AG20443 (cell line): ENCODE measurements around the gene AGAP3.
A peak's percentile ranks its signal among the peaks of the same experiment; 100 is the strongest.

Source experiments
- DNase-seq: peaks from one replicate; pipeline ENCODE4 v3.0.0; 2012; ENCODE audit warnings: low spot score, mixed read lengths

Gene AGAP3

DNA sequence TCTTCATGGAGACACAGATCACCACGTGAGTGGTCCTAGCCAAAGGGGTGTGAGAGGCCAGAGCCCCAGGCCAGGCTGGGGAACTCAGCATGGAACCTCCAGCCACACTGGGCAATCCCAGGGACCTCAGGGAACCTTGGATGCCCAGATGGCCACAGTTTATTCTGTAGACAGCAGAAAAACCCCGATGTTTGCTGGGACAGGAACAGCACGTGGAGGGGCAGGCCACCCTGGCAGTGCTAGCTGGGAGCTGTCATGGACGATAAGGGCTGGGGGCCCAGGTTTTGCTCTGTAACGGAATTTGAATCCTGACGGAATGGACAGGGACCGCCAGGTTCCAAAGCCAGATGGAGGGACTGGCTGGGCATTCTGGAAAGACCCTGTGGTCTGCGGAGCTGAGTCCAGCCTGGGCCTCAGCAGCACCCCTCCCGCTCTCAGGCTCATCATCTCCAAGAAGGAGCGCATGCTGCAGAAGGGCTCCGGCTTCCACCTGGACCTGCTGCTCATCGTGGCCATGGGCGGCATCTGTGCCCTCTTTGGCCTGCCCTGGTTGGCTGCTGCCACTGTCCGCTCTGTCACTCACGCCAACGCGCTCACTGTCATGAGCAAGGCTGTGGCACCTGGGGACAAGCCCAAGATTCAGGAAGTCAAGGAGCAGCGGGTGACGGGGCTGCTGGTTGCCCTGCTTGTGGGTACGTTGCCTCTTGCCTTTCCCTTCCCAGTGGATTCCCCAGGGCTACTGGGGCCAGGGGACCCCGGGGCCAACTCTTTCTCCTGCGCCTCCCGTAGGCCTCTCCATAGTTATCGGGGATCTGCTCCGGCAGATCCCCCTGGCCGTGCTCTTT is 11.2 kb upstream of the AGAP3 start:
- no peak for DNase-seq

DNA sequence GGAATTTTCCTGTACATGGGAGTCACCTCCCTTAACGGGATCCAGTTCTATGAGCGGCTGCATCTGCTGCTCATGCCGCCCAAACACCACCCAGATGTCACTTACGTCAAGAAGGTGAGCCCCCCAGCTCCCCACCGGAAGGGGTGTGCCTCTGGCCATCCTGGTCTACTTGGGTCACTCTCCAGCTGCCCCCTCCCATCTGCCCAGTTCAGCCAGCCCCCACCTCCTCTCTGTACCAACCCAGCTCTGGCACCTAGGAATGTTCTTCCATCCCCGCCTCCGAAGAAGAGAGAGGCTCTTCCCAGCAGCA is 10.7 kb upstream of the AGAP3 start:
- no peak for DNase-seq

DNA sequence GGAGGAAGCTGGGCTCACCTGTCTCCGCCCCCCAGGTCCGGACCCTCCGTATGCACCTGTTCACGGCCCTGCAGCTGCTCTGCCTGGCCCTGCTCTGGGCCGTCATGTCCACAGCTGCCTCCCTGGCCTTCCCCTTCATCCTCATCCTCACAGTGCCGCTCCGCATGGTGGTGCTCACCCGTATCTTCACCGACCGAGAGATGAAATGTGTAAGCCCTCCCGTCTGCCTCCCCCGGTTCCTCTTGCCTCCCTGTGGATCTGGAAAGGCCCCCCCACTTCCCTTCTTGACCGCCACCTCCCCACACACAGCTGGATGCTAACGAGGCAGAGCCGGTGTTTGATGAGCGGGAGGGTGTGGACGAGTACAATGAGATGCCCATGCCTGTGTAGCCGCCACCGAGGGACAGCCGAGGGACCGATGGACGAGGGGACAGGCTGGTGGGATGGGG is 10.3 kb upstream of the AGAP3 start:
- DNase-seq = no peak

DNA sequence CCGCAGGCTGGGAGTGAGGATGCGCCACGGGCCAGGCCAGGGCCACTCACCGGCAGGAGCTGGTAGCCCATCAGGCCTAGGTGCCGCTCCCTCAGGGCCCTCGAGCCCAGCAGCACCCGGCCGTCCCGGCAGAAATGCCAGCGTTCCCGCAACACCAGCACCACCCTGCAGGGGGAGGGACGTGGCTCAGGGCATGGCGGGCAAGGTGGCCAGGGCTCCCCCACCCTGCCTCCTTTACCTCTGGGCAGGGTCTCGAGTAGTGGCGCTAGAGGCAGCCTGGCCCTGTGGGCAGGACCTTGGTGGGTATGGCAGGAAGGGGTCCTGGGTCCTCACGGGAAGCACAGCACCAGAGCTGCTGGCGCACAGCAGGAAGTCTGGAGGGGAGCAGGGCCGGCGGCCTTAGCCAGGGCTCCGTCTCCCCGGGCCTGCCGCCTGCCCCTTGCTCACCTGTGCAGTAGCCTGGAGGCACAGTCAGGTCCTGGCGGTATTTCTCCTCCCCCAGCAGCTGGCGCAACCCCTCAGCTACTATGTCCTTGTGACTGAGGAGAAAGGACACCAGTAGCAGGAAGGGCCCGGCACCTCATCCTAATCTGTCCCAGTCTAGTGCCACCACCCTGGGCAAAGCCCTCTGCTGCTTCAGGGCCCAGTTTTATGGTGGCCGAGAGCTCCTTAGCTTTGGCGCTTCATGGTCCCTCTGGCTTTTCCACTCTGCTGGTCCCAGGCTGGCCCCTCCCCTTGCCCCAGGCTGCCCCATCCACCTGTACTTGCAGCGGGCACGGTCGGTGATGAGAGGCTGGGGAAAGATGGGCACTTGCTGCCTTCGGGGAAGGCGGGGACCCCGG is 9.2 kb upstream of the AGAP3 start:
- peak; percentile 36 for DNase-seq

DNA sequence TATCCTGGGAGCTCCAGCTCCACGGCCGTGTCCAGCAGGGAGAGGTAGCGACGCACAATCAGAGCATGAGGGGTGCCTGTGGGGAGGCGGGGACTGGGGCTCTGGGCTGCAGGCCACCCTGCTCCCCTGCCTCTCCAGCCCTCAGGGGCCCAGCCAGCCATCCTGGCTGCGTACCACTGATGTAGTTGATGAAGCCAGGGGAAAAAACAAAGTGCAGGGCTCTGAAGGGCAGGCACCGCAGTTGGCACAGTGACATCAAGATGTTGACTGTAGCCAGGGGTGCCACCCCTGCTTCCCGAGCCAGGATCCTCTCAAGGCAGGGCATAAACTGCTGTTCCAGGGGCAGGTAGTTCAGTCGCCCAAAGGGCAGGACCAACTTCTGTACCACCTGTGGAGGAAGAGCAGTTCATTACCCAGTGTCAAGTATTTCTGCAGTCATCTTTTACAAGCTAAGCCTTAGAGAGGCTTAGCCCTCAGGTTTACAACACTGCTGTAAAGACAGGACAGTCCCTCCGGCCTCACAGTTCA is 8.5 kb upstream of the AGAP3 start:
- DNase-seq = no peak

DNA sequence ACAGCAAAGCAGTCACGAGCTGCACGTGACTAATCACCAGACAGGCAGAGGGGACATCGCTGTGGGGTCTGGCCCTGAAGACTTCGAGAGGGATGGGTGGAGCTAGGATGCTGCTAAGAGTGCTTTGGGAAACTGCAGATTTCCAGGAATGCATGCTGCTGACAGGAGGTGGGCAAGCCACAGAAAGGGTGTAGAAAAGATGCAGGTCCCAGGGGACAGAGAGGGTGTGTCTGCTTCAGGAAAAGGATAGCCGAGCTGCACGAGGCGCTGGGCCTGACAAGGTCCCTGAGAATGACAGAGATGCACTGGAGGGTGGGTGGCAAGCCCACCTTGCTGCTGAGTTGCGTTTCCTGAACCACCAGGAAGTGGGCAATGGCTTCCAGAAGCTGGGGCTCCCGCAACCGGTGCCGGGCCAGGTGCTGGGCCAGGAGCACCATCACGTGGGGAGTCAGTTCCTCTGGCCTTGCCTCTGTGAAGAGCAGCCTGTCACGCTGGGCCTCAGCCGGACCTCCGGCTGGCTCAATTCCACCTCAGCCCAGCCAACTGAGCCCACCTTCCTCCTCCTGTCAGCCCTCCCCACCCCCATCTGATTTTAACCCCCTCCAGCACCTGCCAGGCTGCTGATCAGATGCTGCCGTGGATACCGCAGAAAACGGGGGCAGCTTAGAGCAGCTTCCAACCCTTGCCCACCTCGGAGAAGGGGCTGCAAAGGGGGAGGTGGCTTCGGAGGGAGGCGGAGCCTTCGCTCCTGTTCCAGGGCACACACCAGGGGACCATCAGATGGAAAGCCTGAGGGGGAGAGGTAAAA is 7.8 kb upstream of the AGAP3 start:
- DNase-seq = peak; percentile 25

DNA sequence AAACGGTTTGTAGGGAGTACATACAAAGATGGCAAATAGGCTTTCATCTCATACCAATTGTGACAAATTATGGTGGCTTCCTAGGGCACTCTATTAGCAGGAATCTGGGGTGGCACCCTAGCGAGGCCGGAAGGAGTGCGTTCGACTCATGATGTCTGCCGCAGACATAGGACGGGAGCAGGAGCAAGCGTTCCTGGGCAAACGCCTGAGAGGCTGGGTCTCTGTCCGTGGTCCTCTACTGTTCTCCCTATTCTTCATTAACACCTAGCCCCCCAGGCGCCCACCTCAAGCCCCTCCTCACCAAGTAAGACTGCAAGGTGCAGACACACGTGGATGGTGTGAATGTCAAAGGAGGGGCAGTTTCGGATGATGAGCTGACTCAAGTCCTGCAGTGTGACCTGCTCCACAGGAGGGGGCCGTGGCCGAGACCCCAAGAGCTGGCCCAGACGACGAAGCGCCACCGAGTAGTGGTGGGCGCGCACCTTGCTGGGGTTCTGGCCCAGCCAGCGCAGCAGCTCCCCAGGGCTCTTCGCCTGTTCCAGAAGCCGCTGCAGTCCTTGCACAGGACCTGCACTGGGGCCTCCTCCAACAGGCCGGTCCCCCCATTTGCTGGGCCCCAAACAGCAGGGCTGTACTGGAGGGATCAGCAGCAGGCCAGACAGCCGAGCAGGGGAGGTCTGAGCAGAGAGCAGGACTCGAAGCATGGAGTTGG is 6.9 kb upstream of the AGAP3 start:
- no peak for DNase-seq

DNA sequence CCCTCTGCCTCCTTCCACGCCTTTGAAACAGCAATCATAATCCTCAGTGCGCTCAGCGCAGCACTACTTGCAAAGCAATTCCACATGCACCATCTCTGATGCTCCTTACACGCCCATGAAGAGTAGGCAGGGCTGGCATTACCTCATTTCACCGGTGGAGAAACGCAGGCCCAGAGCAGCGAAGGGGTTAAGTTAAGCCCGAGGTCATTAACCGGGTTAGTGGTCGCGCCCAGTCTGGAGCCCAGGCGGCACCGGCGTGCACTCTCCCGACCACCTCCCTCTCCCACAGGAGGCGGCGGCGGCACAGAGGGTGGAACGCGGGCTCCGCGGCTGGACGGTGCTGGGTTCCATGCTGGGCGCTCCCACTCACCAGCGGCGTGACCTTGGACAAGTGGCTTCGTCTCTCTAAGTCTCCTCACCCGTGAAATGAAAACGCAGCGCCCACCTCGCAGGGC is 6.2 kb upstream of the AGAP3 start:
- DNase-seq = peak; percentile 26

DNA sequence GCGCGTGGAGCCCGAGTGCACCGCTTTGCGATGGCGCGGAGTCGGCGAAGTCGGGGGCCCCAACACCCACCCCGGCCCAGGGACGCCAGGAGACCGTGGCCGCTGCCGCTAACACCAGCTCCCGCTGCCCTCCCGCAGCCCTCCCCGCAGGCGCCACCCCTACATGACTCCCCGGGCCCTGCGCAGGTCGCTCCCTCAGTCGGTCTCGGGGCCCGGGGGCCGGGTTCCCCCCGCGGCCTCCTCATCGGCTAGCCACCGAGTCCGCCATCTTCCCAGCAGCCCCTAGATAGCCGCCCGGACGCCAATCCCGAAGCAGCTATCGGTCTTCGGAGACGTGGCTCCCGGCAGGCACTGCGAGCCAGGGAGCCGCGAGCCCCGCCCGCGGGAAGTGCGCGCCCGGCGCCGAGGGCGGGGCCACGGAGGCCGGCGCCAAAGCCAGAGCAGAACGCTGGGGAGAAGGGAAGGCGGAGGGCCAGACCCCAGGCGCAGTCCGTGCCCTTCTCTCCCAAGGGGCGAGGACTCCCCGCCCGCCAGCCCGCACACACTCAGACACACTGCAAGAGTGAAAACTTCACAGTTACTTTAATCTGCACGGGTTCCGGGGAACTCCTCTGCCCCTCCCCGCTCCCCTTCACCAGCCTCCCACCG is 5.6 kb upstream of the AGAP3 start, which contains the start of gene FASTK:
FASTK (minus strand) TSS at position 288 of the 648 bp plus-strand sequence; CDS start at position 245, 43 bp downstream.
- DNase-seq = peak; percentile 95

DNA sequence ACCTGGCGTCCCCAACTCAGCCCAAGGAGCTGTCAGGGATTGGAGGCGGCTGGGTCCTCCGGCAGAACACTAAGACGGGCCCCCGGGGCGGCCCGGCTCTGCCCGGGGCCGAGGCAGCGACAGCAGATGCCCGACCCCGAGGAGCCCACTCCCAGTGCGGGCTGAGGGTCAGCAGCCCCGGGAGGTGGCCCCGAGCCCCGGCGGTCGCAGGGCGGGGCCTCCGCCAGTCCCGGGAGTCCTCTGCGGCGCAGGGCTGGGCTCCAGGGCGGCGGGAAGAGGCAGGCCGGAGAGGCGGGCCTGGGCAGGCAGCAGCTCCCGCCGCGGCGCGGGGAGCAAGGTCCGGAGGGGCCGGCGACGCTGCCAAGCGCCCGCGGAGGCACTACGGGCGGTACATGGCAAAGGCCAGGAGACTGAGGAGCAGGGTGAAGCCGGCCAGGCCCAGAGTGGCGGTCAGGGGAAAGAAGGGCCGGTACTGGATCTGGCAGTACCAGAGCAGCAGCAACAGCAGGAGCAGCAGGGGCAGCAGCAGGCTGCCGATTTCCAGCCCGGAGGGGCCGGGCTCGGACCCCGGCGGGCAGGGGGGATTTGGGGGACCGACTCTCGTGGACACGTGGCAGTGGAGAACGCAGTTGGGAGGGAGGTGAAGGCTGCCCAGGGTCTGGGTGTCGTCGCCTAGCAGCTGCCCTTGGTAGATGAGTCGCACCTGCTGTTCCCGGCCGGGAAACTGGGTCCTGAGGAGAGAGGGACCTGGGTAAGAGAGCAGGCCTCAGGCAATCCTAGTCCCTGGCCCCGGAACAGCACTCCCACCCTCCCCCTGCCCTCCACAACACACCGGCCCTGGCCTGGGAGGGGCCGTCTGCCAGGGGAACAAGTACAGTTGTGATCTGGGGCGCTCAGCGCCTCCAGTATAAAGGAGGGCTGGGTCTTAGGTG is 4.8 kb upstream of the AGAP3 start:
- peak; percentile 40 for DNase-seq

DNA sequence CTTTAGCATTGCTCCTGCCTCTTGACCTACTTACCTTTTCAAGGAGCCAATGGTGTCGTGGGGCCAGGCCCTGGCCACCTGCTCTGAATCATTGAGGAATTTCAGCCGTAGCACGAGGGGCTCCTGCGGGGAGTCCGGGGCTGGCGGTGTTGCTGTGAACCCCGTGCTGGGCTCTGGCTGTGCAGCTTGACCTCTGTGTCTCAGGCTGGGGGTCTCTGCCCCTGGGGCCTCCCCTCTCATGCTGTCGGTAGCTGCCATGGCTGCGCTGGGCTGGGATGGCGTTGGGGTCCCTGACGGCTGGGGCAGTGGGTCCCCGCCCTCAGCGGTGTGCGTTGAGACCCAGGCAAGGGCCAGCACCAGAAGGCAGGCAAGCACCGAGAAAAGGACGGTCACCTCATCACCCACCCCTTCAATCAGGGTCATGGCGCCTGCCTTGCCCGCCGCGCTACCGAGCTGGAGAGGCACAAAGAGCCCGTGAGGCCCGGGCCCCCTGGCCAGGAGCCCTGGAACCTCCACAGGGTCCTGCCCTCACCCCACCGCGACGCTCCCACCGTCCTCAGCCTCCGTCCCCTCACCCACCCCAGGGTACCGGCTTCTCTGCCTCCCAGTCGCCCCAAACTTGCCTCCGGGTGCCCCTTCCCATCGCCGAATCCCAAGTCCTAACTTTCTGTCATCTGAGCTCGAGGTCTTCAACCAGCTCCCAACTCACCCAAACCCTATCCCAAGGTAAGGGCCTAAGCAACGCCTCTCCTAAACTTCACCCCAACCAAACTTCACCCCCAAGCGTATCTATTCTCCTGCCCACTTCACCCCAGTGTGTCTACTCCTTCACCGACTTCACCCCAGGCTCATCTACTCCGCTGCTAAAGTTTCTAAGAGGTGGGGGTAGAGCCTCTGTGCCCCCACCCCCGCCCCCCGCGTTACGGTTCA is 3.9 kb upstream of the AGAP3 start:
- no peak for DNase-seq

DNA sequence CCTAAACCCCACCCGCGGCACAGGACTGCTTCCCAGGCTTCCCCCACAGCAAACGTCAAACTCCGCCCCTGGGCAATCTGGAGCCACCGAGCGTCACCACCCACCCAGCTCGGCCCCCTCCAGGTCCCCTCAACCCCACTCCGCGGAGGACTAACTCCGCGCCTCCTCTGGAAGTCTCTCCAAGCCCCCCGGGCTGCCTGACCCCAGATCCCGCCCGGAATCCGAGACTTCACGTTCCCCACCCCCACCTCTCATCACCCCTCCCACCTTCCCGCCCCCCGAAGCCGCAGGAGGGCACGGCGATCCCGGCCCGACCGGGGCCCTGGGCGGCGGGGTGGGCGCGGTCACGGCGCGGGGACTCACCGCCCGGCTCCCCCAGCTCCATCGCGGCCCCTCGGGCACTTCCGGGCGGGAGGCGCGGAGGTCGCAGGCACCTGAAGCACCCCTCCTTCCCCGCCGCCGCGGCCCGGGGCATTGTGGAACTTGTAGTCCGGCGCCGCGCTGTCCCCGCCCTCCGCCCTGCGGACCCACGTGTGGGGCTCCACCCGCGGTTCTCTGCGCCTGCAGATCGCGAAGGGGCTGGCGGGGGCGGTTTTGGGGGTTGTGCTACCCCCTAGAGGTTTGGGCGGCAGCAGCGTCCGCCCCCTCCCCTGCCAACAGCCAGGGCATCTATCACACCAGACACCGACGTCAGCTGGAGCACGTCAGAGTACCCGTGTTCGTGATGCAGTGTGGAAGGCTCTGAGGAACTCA is 3.0 kb upstream of the AGAP3 start, which contains the start of gene TMUB1:
TMUB1 (minus strand) TSS at position 423 of the 753 bp plus-strand sequence. CDS start 930 bp downstream, outside the sequence.
- peak; percentile 68 for DNase-seq

DNA sequence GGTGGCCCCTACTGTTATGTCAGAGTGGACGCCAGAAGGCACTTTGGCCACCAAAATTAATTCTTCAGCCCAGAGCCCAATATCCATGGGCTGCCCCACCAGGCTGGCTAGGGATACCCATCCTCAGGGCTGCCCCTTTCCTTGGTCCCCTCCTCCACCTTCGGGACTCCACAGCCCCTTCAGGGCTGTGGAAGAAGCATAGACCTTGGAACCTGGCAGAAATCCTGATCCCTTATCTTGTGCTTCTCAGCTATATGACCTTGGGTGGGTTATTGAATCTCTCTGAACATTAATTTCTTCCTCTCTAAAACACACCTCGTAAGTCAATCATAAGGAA is 2.5 kb upstream of the AGAP3 start:
- no peak for DNase-seq

DNA sequence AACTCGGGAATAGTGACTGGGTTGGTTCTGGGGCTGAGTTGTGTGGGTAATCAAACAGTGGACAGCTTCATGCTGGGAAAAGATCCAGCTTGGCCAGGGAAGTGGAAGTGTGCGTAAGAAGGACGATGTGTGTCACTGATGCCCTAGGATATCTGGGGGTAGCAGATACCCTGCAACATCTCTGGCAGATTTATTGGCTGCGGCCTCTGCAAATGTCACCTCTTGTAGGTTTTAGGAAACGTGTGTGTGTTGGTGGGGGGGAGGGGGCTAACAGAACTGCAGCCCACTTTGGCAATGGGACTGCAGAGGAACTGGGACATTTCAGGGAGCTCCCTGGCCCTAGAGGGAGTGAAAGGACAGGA is 965 bp upstream of the AGAP3 start:
- DNase-seq = no peak

DNA sequence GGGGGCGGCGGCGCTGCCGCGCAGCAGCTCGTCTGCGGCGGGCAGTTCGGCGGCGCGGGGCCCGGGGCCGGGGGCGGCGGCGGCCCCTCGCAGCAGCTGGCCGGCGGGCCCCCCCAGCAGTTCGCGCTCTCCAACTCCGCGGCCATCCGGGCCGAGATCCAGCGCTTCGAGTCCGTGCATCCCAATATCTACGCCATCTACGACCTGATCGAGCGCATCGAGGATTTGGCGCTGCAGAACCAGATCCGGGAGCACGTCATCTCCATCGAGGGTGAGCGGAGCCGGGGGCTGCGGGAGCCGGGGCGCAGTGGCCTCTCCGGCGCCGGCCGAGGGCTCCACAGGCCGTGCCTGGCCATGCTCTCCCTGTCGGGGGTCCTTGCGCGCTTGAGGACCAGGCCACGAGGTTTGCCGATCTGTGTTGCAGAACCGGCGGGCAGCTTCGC is 548 bp downstream of the AGAP3 start:
- peak; percentile 26 for DNase-seq

DNA sequence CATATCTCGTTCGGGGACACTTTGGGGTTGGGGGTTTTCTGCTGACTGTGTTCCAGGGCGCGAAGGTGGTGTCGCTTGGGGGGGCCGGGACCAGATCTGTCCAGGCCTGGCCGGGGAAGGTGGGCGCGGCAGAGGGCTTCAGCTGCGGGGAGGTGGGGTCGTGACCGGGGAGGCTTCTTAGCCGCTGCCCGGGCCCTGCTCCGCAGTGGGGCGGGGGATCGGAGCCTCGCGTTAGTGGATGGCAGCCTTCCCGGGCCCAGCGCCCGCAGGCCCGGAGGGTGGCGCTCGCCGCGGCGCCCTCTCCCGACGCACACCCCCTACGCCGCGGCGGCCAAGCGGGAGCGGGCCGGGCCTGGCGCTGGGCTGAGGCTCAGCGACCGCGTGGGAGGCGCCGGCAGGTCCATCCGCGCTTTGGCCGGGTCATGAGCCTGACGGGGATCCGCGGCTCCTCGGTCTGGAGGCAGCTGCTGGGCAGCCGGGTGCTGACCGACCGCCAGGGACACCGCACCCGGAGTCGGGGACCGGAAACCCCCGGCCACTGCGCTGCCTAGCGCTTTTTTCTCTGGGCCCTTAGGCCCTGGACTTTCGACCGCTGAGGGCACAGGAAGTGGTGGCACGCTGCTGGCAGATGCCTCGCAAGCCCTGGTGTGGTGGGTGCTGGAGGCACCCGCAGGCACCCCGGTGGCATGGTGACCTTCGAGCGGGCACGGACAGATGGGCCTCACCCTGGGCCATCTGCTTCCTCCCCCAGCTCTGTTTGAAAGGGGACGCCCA is 1.2 kb downstream of the AGAP3 start:
- DNase-seq = peak; percentile 79
